ENCODE measurements around the gene TRUB2. TPM values are rescaled to one million over a fixed set of nuclear protein-coding genes. Genes with fewer than 3 reads are reported as not detected.
A peak's percentile ranks its signal among the peaks of the same experiment; 100 is the strongest.

The TRUB2 gene
- total RNA-seq, 1 donor from 2014 or later: 19.8 TPM

DNA sequence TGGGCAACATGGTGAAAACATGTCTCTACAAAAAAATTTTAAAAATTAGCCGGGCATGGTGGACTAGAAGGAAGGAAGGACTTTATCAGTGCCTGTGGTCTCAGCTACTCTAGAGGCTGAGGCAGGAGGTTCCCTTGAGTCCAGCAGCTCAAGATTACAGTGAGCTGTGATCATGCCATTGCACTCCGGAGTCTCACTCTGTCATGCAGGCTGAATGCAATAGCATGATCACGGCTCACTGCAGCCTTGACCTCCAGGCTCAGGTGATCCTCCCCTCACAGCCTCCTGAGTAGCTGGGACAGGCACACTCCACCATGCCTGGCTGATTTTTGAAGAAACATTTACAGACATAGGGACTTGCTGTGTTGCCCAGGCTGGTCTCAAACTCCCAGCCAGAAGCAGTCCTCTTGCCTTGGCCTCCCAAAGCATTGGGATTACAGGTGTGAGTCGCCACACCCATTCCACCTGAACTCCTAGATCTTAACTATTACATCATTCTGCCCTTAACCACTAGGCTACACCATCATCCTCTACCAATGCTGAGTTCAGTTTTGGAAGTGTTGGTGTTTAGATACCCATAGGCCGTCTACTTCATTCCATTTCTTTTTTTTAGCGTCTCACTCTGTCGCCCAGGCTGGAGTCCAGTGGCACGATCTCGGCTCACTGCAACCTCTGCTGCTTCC lies 46.9 kb upstream of the TRUB2 start:
- Mint-ChIP-seq H3K4me1 (ENCODE audit: low read depth) (peaks cover 47% of the 10 kb centered on the region), H3K9me3 (ENCODE audit: low read depth) (no peaks in the 10 kb centered on the region), H3K27me3 (ENCODE audit: low read depth) (no peaks in the 10 kb centered on the region), H3K27ac (ENCODE audit: unreplicated experiment) (no peak overlapping the region), H3K4me3 (ENCODE audit: unreplicated experiment) (no peak overlapping the region), H3K36me3 (ENCODE audit: low read depth) (peaks cover 4% of the 10 kb centered on the region)
- DNase-seq (ENCODE audit: low spot score): no peak
- TF ChIP-seq, protein P1, sequence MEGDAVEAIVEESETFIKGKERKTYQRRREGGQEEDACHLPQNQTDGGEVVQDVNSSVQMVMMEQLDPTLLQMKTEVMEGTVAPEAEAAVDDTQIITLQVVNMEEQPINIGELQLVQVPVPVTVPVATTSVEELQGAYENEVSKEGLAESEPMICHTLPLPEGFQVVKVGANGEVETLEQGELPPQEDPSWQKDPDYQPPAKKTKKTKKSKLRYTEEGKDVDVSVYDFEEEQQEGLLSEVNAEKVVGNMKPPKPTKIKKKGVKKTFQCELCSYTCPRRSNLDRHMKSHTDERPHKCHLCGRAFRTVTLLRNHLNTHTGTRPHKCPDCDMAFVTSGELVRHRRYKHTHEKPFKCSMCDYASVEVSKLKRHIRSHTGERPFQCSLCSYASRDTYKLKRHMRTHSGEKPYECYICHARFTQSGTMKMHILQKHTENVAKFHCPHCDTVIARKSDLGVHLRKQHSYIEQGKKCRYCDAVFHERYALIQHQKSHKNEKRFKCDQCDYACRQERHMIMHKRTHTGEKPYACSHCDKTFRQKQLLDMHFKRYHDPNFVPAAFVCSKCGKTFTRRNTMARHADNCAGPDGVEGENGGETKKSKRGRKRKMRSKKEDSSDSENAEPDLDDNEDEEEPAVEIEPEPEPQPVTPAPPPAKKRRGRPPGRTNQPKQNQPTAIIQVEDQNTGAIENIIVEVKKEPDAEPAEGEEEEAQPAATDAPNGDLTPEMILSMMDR (IDR thresholded peaks at IDR 0.05): no peak

DNA sequence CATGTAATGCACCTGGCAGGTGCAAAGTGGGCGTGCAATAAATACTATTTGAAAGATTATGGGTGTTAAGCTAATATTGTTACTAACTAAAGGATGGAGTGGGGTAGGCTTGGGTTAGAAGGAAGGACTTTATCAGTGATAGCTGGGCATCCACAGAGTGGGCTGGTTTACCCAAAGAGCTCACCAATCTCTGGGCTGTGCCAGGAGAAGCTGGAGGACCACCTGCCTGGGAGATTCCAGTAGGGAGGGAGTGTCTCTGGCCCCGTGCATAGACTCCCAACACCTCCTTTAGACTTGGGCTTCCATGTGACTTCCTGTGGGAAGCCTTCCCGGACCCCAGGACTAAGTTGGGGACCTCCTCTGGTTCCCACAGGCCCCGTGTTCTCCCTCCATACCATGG lies 43.3 kb upstream of the TRUB2 start:
- DNase-seq (ENCODE audit: low spot score): no peak
- peaks cover 2% of the 10 kb centered on the region for H3K36me3 Mint-ChIP-seq (ENCODE audit: low read depth)
- peaks cover 39% of the 10 kb centered on the region for H3K4me1 Mint-ChIP-seq (ENCODE audit: low read depth)
- TF ChIP-seq, protein P1 (IDR thresholded peaks at IDR 0.05): no peak
- no peak overlapping the region for H3K27ac Mint-ChIP-seq (ENCODE audit: unreplicated experiment)
- no peak overlapping the region for H3K4me3 Mint-ChIP-seq (ENCODE audit: unreplicated experiment)
- no peaks in the 10 kb centered on the region for H3K27me3 Mint-ChIP-seq (ENCODE audit: low read depth)
- no peaks in the 10 kb centered on the region for H3K9me3 Mint-ChIP-seq (ENCODE audit: low read depth)

DNA sequence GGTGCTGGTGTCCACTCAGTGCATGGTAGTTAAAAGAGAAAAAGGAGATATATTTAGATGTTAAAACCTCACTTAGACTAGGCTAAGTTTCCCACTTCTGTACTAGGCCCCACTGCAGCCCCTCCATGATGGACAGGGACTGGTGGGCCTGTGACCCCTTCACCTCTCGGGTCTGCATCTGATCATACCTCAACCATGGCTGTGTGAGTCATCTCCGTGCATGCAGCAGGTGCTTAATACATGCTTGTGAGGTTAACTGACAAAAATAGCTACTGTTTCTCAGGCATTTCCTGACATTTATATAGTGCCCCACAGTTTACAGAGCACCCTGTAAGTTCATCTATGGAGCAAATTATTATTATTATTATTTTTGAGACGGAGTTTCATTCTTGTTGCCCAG lies 40.5 kb upstream of the TRUB2 start:
- Mint-ChIP-seq H3K27ac (ENCODE audit: unreplicated experiment) (peak overlapping the region; percentile 93), H3K4me1 (ENCODE audit: low read depth) (peaks cover 29% of the 10 kb centered on the region), H3K36me3 (ENCODE audit: low read depth) (peaks cover 1% of the 10 kb centered on the region), H3K27me3 (ENCODE audit: low read depth) (no peaks in the 10 kb centered on the region), H3K4me3 (ENCODE audit: unreplicated experiment) (no peak overlapping the region), H3K9me3 (ENCODE audit: low read depth) (no peaks in the 10 kb centered on the region)
- TF ChIP-seq, protein P1 (IDR thresholded peaks at IDR 0.05): no peak
- no peak for DNase-seq (ENCODE audit: low spot score)

DNA sequence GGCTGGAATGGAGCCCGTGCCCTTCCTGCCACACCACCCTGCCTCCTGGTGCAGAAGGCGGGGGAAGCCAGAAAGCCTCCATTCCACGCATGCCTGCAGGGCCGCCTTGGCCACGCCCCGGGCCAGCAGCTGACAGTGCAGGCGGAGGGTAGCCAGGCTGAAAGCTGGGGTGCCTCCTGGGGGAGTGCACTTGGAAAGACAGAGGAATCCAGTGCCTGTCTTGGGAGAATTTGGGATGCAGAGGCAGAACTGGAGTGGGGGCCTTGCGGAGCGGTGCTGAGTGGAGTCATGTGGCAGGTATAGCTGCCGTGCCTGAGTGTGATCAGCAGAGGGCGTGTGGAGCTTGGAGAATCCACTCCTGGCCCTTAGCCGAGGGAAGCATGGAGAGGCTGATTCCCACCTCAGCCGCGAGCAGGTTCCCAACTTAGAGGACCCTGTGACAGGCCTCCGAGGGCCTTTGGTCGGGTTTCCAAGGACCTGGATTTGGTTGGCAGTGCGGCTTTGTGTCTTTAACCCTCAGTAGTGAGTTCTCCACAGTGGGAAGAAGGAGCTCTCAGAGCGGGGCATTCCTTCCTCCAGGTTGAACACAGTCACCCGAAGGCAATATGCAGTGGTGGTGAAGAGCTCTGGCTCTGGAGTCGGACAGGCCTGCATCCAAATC lies 39.9 kb upstream of the TRUB2 start:
- Mint-ChIP-seq H3K4me1 (ENCODE audit: low read depth) (peaks cover 29% of the 10 kb centered on the region), H3K4me3 (ENCODE audit: unreplicated experiment) (peak overlapping the region; percentile 81), H3K9me3 (ENCODE audit: low read depth) (no peaks in the 10 kb centered on the region), H3K36me3 (ENCODE audit: low read depth) (peaks cover 3% of the 10 kb centered on the region), H3K27me3 (ENCODE audit: low read depth) (no peaks in the 10 kb centered on the region), H3K27ac (ENCODE audit: unreplicated experiment) (peak overlapping the region; percentile 93)
- DNase-seq (ENCODE audit: low spot score): no peak
- TF ChIP-seq, protein P1 (IDR thresholded peaks at IDR 0.05): peak; percentile 97

DNA sequence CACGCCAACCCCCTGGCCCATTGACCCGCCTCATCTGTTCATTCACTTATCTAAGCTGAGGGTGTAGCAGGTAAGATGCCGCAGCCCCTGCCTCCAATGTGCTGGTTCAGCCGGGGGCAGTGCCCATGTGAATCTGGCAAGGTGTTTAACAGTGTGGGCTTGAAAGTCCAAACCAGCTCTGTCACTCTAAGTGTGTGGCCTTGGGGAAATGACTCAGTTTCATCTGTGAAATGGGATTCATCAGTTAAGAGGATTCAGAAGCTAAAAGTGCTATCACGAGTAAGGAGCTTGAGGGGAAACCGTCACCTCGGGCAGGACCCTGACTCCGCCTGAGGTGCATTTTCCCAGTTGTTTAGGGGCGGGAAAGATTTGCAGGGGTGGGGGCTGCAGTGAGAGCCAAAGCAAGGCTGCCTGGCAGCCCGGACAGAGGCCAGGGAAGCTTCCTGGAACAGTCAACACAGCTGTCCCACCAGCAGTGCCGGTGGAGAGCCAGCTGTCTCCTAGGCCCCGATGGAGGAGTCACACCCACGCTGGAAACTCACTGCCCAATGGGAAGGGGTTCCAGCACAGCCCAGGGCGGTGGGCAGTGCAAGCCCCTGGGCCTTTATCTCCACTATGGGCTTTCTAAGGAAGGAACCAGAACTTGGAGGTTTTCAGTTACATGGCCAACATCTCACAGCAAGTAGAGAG lies 39.2 kb upstream of the TRUB2 start:
- Mint-ChIP-seq H3K4me1 (ENCODE audit: low read depth) (peaks cover 29% of the 10 kb centered on the region), H3K4me3 (ENCODE audit: unreplicated experiment) (peak overlapping the region; percentile 81), H3K9me3 (ENCODE audit: low read depth) (no peaks in the 10 kb centered on the region), H3K27ac (ENCODE audit: unreplicated experiment) (peak overlapping the region; percentile 93), H3K36me3 (ENCODE audit: low read depth) (peaks cover 3% of the 10 kb centered on the region), H3K27me3 (ENCODE audit: low read depth) (no peaks in the 10 kb centered on the region)
- TF ChIP-seq, protein P1 (IDR thresholded peaks at IDR 0.05): no peak
- DNase-seq (ENCODE audit: low spot score): no peak
